GM23338 (cell line): ENCODE measurements around the gene DNAJC16. TPM values are rescaled to one million over a fixed set of nuclear protein-coding genes. Genes with fewer than 3 reads are reported as not detected.

Source experiments
- ATAC-seq: fragments of 200-7000 bp; cut with Tn5 transposase; 3 replicates; pipeline ENCODE4 v1.9.1; 2020
- DNase-seq: peaks from one replicate; pipeline ENCODE4 v3.0.0-alpha.2; 2015; ENCODE audit warnings: low spot score
- H2AFZ ChIP-seq: fragments of 200-600 bp; sonication (generic); 2 replicates; pipeline ENCODE4 v1.8.0; 2016; ENCODE audit warnings: antibody characterized with exemption, mild to moderate bottlenecking, moderate library complexity
- H3F3A ChIP-seq: fragments of 200-600 bp; sonication (generic); replicated peaks from 2 replicates; pipeline ENCODE4 v1.8.0; 2017; ENCODE audit warnings: antibody characterized with exemption, mixed run types, low read depth
- H3K27ac ChIP-seq: fragments of 200-600 bp; sonication (generic); 2 replicates; pipeline ENCODE4 v1.6.1; 2016; ENCODE audit warnings: low read depth
- H3K27me3 ChIP-seq: fragments of 200-600 bp; sonication (generic); 2 replicates; pipeline ENCODE4 v1.8.0; 2016; ENCODE audit warnings: mild to moderate bottlenecking, mixed run types, moderate library complexity; ENCODE audit not compliant: insufficient read depth
- H3K36me3 ChIP-seq: fragments of 200-600 bp; sonication (generic); 2 replicates; pipeline ENCODE4 v1.8.0; 2016; ENCODE audit warnings: mild to moderate bottlenecking; ENCODE audit not compliant: insufficient read depth
- H3K4me1 ChIP-seq: fragments of 200-600 bp; sonication (generic); 2 replicates; pipeline ENCODE4 v1.8.0; 2016; ENCODE audit warnings: mild to moderate bottlenecking, moderate library complexity; ENCODE audit not compliant: insufficient read depth
- H3K4me2 ChIP-seq: fragments of 200-600 bp; sonication (generic); 2 replicates; pipeline ENCODE4 v1.7.1; 2017; ENCODE audit warnings: mixed run types
- H3K4me3 ChIP-seq: fragments of 200-600 bp; sonication (generic); 2 replicates; pipeline ENCODE4 v1.6.1; 2016; ENCODE audit warnings: mixed run types
- H3K79me2 ChIP-seq: fragments of 200-600 bp; sonication (generic); replicated peaks from 2 replicates; pipeline ENCODE4 v1.8.0; 2017; ENCODE audit warnings: mild to moderate bottlenecking; ENCODE audit not compliant: insufficient read depth
- H3K9me2 ChIP-seq: fragments of 200-600 bp; sonication (generic); 2 replicates; pipeline ENCODE4 v1.8.0; 2017; ENCODE audit not compliant: insufficient read depth
- H4K20me1 ChIP-seq: fragments of 200-600 bp; sonication (generic); replicated peaks from 2 replicates; pipeline ENCODE4 v1.8.0; 2017; ENCODE audit warnings: mild to moderate bottlenecking; ENCODE audit not compliant: insufficient read depth
- H3K27ac Mint-ChIP-seq: 2 replicates; pipeline ENCODE4 v1.8.0; 2020; ENCODE audit warnings: inconsistent platforms, mild to moderate bottlenecking, moderate library complexity, mixed read lengths
- H3K27me3 Mint-ChIP-seq: 3 replicates; pipeline ENCODE4 v1.8.0; 2022; ENCODE audit warnings: low read depth, mild to moderate bottlenecking, moderate library complexity, mixed read lengths, inconsistent platforms; ENCODE audit not compliant: insufficient read depth, poor library complexity
- H3K36me3 Mint-ChIP-seq: 3 replicates; pipeline ENCODE4 v1.8.0; 2021; ENCODE audit warnings: low read depth, mild to moderate bottlenecking, inconsistent platforms, moderate library complexity, mixed read lengths
- H3K4me1 Mint-ChIP-seq: 3 replicates; pipeline ENCODE4 v1.8.0; 2020; ENCODE audit warnings: mild to moderate bottlenecking, inconsistent platforms, mixed read lengths
- H3K4me3 Mint-ChIP-seq: 3 replicates; pipeline ENCODE4 v1.8.0; 2021; ENCODE audit warnings: moderate library complexity, mild to moderate bottlenecking, inconsistent platforms, mixed read lengths
- H3K9me3 Mint-ChIP-seq: 3 replicates; pipeline ENCODE4 v1.8.0; 2020; ENCODE audit warnings: moderate library complexity, mild to moderate bottlenecking, inconsistent platforms, mixed read lengths
- ETS1 ChIP-seq: IDR thresholded peaks from 2 replicates; pipeline ENCODE4 v1.6.1; 2016; ENCODE audit warnings: antibody characterized with exemption
- NANOG ChIP-seq: IDR thresholded peaks from 2 replicates; pipeline ENCODE4 v1.6.1; 2016; ENCODE audit warnings: antibody characterized with exemption, borderline replicate concordance
- POLR2AphosphoS5 ChIP-seq: IDR thresholded peaks from 2 replicates; pipeline ENCODE4 v1.6.1; 2016; ENCODE audit warnings: antibody characterized with exemption, low read depth
- polyA plus RNA-seq: library from polyadenylated mRNA; unstranded; fragments of >200 nt; fragmentation: Nextera tagmentation; extraction: Ambion mirVana; gene quantifications from 2 replicates; pipeline ENCODE4 v1.2.1, GENCODE V29; 2016
- total RNA-seq: library from RNA; depleted of rRNA; stranded (reverse); fragments of >200 nt; shearing (Covaris generic); gene quantifications from 2 replicates; pipeline ENCODE4 v1.2.3, GENCODE V29; 2014
- TF ChIP-seq, protein P1 (sequence below): fragments of 250-450 bp; sonication (Bioruptor Pico); IDR thresholded peaks from 2 replicates; pipeline ENCODE4 v1.5.0; 2020; ENCODE audit warnings: mild to moderate bottlenecking, moderate library complexity
- TF ChIP-seq, protein P2 (sequence below): IDR thresholded peaks from one replicate; pipeline ENCODE4 v1.6.1; 2018; ENCODE audit warnings: antibody characterized with exemption; ENCODE audit not compliant: unreplicated experiment

DNAJC16 gene
- total and polyA plus RNA-seq, 2 experiments from 2014 or later = 6.3 to 18.0 TPM

GRCh38 chr1:15616373-15617172 lies 89.9 kb downstream of the DNAJC16 start (continued):
- TF ChIP-seq, protein P1, sequence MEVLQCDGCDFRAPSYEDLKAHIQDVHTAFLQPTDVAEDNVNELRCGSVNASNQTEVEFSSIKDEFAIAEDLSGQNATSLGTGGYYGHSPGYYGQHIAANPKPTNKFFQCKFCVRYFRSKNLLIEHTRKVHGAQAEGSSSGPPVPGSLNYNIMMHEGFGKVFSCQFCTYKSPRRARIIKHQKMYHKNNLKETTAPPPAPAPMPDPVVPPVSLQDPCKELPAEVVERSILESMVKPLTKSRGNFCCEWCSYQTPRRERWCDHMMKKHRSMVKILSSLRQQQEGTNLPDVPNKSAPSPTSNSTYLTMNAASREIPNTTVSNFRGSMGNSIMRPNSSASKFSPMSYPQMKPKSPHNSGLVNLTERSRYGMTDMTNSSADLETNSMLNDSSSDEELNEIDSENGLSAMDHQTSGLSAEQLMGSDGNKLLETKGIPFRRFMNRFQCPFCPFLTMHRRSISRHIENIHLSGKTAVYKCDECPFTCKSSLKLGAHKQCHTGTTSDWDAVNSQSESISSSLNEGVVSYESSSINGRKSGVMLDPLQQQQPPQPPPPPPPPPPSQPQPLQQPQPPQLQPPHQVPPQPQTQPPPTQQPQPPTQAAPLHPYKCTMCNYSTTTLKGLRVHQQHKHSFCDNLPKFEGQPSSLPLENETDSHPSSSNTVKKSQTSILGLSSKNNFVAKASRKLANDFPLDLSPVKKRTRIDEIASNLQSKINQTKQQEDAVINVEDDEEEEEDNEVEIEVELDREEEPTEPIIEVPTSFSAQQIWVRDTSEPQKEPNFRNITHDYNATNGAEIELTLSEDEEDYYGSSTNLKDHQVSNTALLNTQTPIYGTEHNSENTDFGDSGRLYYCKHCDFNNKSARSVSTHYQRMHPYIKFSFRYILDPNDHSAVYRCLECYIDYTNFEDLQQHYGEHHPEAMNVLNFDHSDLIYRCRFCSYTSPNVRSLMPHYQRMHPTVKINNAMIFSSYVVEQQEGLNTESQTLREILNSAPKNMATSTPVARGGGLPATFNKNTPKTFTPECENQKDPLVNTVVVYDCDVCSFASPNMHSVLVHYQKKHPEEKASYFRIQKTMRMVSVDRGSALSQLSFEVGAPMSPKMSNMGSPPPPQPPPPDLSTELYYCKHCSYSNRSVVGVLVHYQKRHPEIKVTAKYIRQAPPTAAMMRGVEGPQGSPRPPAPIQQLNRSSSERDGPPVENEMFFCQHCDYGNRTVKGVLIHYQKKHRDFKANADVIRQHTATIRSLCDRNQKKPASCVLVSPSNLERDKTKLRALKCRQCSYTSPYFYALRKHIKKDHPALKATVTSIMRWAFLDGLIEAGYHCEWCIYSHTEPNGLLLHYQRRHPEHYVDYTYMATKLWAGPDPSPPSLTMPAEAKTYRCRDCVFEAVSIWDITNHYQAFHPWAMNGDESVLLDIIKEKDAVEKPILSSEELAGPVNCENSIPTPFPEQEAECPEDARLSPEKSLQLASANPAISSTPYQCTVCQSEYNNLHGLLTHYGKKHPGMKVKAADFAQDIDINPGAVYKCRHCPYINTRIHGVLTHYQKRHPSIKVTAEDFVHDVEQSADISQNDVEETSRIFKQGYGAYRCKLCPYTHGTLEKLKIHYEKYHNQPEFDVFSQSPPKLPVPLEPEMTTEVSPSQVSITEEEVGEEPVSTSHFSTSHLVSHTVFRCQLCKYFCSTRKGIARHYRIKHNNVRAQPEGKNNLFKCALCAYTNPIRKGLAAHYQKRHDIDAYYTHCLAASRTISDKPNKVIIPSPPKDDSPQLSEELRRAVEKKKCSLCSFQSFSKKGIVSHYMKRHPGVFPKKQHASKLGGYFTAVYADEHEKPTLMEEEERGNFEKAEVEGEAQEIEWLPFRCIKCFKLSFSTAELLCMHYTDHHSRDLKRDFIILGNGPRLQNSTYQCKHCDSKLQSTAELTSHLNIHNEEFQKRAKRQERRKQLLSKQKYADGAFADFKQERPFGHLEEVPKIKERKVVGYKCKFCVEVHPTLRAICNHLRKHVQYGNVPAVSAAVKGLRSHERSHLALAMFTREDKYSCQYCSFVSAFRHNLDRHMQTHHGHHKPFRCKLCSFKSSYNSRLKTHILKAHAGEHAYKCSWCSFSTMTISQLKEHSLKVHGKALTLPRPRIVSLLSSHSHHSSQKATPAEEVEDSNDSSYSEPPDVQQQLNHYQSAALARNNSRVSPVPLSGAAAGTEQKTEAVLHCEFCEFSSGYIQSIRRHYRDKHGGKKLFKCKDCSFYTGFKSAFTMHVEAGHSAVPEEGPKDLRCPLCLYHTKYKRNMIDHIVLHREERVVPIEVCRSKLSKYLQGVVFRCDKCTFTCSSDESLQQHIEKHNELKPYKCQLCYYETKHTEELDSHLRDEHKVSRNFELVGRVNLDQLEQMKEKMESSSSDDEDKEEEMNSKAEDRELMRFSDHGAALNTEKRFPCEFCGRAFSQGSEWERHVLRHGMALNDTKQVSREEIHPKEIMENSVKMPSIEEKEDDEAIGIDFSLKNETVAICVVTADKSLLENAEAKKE (CRISPR knock-in tag) = no peak

- Mint-ChIP-seq H3K27ac (peak within 1 kb of the TSS; percentile 94), H3K27me3 (peaks cover 13% of the 10 kb centered on the region), H3K36me3 (peaks cover 8% of the 10 kb centered on the region; the same call in 2 of the 3 replicates), H3K4me3 (peak within 1 kb of the TSS; percentile 98), H3K9me3 (no peaks in the 10 kb centered on the region), H3K4me1 (peaks cover 21% of the 10 kb centered on the region)
- H2AFZ ChIP-seq = peak within 1 kb of the TSS; percentile 87
- H3F3A ChIP-seq = peaks cover 4% of the 10 kb centered on the region; the same call in 1 of the 2 replicates
- TF ChIP-seq NANOG = no peak
- TF ChIP-seq, protein P2, sequence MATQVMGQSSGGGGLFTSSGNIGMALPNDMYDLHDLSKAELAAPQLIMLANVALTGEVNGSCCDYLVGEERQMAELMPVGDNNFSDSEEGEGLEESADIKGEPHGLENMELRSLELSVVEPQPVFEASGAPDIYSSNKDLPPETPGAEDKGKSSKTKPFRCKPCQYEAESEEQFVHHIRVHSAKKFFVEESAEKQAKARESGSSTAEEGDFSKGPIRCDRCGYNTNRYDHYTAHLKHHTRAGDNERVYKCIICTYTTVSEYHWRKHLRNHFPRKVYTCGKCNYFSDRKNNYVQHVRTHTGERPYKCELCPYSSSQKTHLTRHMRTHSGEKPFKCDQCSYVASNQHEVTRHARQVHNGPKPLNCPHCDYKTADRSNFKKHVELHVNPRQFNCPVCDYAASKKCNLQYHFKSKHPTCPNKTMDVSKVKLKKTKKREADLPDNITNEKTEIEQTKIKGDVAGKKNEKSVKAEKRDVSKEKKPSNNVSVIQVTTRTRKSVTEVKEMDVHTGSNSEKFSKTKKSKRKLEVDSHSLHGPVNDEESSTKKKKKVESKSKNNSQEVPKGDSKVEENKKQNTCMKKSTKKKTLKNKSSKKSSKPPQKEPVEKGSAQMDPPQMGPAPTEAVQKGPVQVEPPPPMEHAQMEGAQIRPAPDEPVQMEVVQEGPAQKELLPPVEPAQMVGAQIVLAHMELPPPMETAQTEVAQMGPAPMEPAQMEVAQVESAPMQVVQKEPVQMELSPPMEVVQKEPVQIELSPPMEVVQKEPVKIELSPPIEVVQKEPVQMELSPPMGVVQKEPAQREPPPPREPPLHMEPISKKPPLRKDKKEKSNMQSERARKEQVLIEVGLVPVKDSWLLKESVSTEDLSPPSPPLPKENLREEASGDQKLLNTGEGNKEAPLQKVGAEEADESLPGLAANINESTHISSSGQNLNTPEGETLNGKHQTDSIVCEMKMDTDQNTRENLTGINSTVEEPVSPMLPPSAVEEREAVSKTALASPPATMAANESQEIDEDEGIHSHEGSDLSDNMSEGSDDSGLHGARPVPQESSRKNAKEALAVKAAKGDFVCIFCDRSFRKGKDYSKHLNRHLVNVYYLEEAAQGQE = no peak
- TF ChIP-seq ETS1 = no peak
- peak; percentile 88 for TF ChIP-seq POLR2AphosphoS5
- ATAC-seq = peak; percentile 86
- peak; percentile 98 for DNase-seq
- H3K79me2 ChIP-seq = peaks cover 50% of the 10 kb centered on the region
- H4K20me1 ChIP-seq = peaks cover 22% of the 10 kb centered on the region
- H3K4me2 ChIP-seq = peak within 1 kb of the TSS; percentile 91
- H3K27me3 ChIP-seq = no peaks in the 10 kb centered on the region
- peaks cover 5% of the 10 kb centered on the region; the same call in 1 of the 2 replicates for H3K36me3 ChIP-seq
- H3K9me2 ChIP-seq = no peaks in the 10 kb centered on the region; the same call in 1 of the 2 replicates
- H3K27ac ChIP-seq = peak within 1 kb of the TSS; percentile 76
- H3K4me3 ChIP-seq = peak within 1 kb of the TSS; percentile 98
- H3K4me1 ChIP-seq = peaks cover 17% of the 10 kb centered on the region; the same call in 1 of the 2 replicates
These were observed 90.8 kb downstream of the DNAJC16 start, which contains the start of gene DDI2 for GRCh38 chr1:15617173-15618076. TSS of gene DDI2 (plus strand) at chr1:15617458. CDS start at chr1:15617671, 213 bp downstream.
